ENCODE measurements around the gene ASB18.

DNA sequence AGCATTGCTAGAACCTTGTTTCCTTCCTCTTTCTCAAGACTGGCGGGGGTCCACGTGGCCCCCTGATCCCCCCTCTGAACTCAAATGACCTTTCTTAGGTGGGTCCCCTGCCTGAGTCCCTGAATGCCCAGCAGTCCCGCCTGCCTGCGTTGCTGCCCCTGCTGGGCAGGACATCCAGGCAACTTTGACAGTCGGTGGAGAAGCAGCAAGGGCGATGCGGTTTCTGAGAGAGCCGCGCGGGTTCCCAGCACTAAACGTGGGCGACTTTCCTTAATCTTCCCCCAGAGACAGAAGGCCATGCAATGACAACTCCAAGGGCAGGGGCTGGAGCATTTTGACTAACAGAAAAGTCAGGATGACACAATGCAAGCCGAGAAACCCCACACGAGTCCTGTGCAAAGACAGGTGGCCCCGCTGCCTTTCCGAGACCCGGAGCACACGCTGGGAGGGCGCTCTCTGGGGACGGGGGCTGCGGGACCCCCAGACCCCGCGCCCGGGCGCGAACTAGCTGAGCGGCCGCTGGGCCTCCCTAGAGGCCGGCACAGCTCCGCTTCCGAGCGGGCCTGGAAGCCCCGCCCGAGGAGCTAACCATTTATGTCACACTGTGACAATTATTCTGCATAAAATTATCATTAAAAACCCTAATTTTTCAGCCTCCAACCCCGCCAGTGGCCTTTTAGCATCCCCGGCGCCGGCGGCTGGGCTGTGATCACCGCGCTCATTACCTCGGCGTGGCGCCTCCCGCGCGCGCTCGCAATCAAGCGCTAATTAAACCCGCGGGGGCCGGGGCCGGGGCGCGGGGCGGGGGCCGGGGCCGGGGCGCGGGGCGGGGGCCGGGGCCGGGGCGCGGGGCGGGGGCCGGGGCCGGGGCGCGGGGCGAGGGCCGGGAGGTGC is 27.4 kb downstream of the ASB18 start:
- TF ChIP-seq, protein P1, sequence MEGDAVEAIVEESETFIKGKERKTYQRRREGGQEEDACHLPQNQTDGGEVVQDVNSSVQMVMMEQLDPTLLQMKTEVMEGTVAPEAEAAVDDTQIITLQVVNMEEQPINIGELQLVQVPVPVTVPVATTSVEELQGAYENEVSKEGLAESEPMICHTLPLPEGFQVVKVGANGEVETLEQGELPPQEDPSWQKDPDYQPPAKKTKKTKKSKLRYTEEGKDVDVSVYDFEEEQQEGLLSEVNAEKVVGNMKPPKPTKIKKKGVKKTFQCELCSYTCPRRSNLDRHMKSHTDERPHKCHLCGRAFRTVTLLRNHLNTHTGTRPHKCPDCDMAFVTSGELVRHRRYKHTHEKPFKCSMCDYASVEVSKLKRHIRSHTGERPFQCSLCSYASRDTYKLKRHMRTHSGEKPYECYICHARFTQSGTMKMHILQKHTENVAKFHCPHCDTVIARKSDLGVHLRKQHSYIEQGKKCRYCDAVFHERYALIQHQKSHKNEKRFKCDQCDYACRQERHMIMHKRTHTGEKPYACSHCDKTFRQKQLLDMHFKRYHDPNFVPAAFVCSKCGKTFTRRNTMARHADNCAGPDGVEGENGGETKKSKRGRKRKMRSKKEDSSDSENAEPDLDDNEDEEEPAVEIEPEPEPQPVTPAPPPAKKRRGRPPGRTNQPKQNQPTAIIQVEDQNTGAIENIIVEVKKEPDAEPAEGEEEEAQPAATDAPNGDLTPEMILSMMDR (IDR thresholded peaks at IDR 0.05) = no peak
- peak; percentile 62 for TF ChIP-seq EZH2phosphoT487 (IDR thresholded peaks at IDR 0.05)
- peak; percentile 76 for TF ChIP-seq EZH2 (IDR thresholded peaks at IDR 0.05)

All from neural progenitor cell (in vitro differentiated cells).